Measurements from ENCODE around the gene DMRT1.

DNA sequence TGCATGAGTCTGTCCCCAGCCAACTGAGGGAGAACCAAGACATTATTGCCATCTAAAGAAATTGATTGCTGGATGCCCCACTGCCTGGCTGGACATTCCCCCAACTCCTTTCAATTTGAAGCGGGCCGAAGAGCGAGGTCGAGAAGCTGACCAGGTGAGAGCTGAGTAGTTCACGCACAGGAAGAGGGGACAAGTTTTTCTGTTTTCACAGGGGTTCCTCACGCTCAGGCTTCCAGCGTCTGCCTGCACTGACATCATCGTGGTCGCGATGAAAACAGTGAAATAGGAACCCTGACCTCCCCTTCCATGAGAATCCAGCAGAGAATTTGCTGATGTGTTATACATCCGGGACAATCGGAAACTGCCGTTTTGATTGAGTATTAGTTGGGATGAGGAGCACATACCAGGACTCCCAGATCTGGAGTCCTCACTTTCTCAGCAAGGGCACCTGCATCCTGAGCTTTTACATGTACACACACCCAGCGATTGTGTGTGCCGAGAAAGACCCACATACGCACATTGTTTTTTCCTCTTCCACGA, 131.9 kb downstream of the DMRT1 start:
- TF ChIP-seq, protein P1, sequence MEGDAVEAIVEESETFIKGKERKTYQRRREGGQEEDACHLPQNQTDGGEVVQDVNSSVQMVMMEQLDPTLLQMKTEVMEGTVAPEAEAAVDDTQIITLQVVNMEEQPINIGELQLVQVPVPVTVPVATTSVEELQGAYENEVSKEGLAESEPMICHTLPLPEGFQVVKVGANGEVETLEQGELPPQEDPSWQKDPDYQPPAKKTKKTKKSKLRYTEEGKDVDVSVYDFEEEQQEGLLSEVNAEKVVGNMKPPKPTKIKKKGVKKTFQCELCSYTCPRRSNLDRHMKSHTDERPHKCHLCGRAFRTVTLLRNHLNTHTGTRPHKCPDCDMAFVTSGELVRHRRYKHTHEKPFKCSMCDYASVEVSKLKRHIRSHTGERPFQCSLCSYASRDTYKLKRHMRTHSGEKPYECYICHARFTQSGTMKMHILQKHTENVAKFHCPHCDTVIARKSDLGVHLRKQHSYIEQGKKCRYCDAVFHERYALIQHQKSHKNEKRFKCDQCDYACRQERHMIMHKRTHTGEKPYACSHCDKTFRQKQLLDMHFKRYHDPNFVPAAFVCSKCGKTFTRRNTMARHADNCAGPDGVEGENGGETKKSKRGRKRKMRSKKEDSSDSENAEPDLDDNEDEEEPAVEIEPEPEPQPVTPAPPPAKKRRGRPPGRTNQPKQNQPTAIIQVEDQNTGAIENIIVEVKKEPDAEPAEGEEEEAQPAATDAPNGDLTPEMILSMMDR (IDR thresholded peaks at IDR 0.05), result no peak
- no peak for TF ChIP-seq EZH2phosphoT487 (IDR thresholded peaks at IDR 0.05)

All from neural progenitor cell (in vitro differentiated cells).